ENCODE measurements around the gene CRYAB. TPM values are rescaled to one million over a fixed set of nuclear protein-coding genes. Genes with fewer than 3 reads are reported as not detected.

The CRYAB gene
- total RNA-seq, 2 donors from 2014 or later, result 325 to 387 TPM

- no peaks in the 10 kb centered on the region for H3K9me3 ChIP-seq
- H3K36me3 ChIP-seq, result no peaks in the 10 kb centered on the region
- H3K4me1 ChIP-seq (ENCODE audit: control insufficient read depth in 1 of 2, low read depth in 2 of 2), result peaks cover 10 to 42% of the 10 kb centered on the region in 2 donors
- TF ChIP-seq CTCF (IDR thresholded peaks at IDR 0.05), result no peak
- ATAC-seq (ENCODE audit: insufficient number of reproducible peaks, low FRiP score, low read depth) (peak; percentile 31), DNase-seq (ENCODE audit: low spot score) (peak; percentile 47)
- H3K27ac ChIP-seq, result peak overlapping the region; percentile 99 to 100
- peak overlapping the region; percentile 76 for H3K4me3 ChIP-seq
- no peaks in the 10 kb centered on the region for H3K27me3 ChIP-seq (replicated peaks; ENCODE audit: insufficient read depth)
Observed at GRCh38 chr11:111913997-111914396, 2.4 kb upstream of the CRYAB start.

- ATAC-seq (ENCODE audit: insufficient number of reproducible peaks, low FRiP score, low read depth) (no peak), DNase-seq (ENCODE audit: low spot score) (no peak)
- H3K27ac ChIP-seq, result peak overlapping the region; percentile 99 to 100
- H3K36me3 ChIP-seq, result no peaks in the 10 kb centered on the region
- H3K4me1 ChIP-seq (ENCODE audit: control insufficient read depth in 1 of 2, low read depth in 2 of 2), result peaks cover 10 to 42% of the 10 kb centered on the region in 2 donors
- no peaks in the 10 kb centered on the region for H3K9me3 ChIP-seq
- H3K4me3 ChIP-seq, result peak overlapping the region; percentile 76
- no peak for TF ChIP-seq CTCF (IDR thresholded peaks at IDR 0.05)
- H3K27me3 ChIP-seq (replicated peaks; ENCODE audit: insufficient read depth), result no peaks in the 10 kb centered on the region
Observed at GRCh38 chr11:111913031-111913861, 1.7 kb upstream of the CRYAB start.

- Histone ChIP-seq H3K36me3 (no peaks in the 10 kb centered on the region), H3K9me3 (no peaks in the 10 kb centered on the region), H3K4me1 (ENCODE audit: control insufficient read depth in 1 of 2, low read depth in 2 of 2) (peaks cover 7 to 40% of the 10 kb centered on the region in 2 donors), H3K27me3 (replicated peaks; ENCODE audit: insufficient read depth) (no peaks in the 10 kb centered on the region), H3K27ac (peak within 1 kb of the TSS; percentile 99 to 100), H3K4me3 (peak within 1 kb of the TSS; percentile 76)
- TF ChIP-seq CTCF (IDR thresholded peaks at IDR 0.05), result no peak
- no peak for ATAC-seq (ENCODE audit: insufficient number of reproducible peaks, low FRiP score, low read depth)
- no peak for DNase-seq (ENCODE audit: low spot score)
Observed at GRCh38 chr11:111912535-111912934, 965 bp upstream of the CRYAB start, which contains the start of gene HSPB2. TSS of gene HSPB2 (plus strand) at chr11:111912734. CDS start at chr11:111912830, 96 bp downstream.

GRCh38 chr11:111910676-111911562, 651 bp downstream of the CRYAB start:
- TF ChIP-seq CTCF (IDR thresholded peaks at IDR 0.05), result no peak
- ATAC-seq (ENCODE audit: insufficient number of reproducible peaks, low FRiP score, low read depth), result no peak
- Histone ChIP-seq H3K4me1 (ENCODE audit: control insufficient read depth in 1 of 2, low read depth in 2 of 2) (peaks cover 4 to 31% of the 10 kb centered on the region in 2 donors), H3K27ac (peak overlapping the region; percentile 99 to 100), H3K4me3 (peak overlapping the region; percentile 76), H3K36me3 (no peaks in the 10 kb centered on the region), H3K9me3 (no peaks in the 10 kb centered on the region), H3K27me3 (replicated peaks; ENCODE audit: insufficient read depth) (no peaks in the 10 kb centered on the region)
- no peak for DNase-seq (ENCODE audit: low spot score)

GRCh38 chr11:111909378-111909777, 2.2 kb downstream of the CRYAB start:
- H3K27me3 ChIP-seq (replicated peaks; ENCODE audit: insufficient read depth), result no peaks in the 10 kb centered on the region
- TF ChIP-seq CTCF (IDR thresholded peaks at IDR 0.05), result no peak
- no peaks in the 10 kb centered on the region for H3K9me3 ChIP-seq
- peak overlapping the region; percentile 76 for H3K4me3 ChIP-seq
- H3K36me3 ChIP-seq, result no peaks in the 10 kb centered on the region
- peak overlapping the region; percentile 99 to 100 for H3K27ac ChIP-seq
- ATAC-seq (ENCODE audit: insufficient number of reproducible peaks, low FRiP score, low read depth) (no peak), DNase-seq (ENCODE audit: low spot score) (no peak)
- H3K4me1 ChIP-seq (ENCODE audit: control insufficient read depth in 1 of 2, low read depth in 2 of 2), result peaks cover 0 to 17% of the 10 kb centered on the region in 2 donors

All from thoracic aorta (tissue), 2 donors.